Adrenal gland (tissue), 5 donors: ENCODE results near the gene OPCML.

Experiments used
- CTCF ChIP-seq, 6 experiments: fragments of 450-650 bp in 4 of 6; fragments of 200-600 bp in 2 of 6; sonication (generic) in 1 of 6; IDR thresholded peaks; 1 replicate in 5 of 6; 2 replicates in 1 of 6; pipeline versions ENCODE4 v1.5.1 to v1.8.0; 2016 to 2021; ENCODE audit warnings: antibody characterized with exemption in 6 of 6, mild to moderate bottlenecking in 2 of 6, moderate library complexity in 1 of 6
- POLR2A ChIP-seq, 2 donors: fragments of 450-650 bp; IDR thresholded peaks; one replicate each; pipeline ENCODE4 v1.6.1; 2017; ENCODE audit warnings: antibody characterized with exemption in 2 of 2, mild to moderate bottlenecking in 2 of 2, moderate library complexity in 1 of 2
- donor health status: DM: no; HTN: no; CAD: no.

GRCh38 chr11:132450631-132451030, 1081.7 kb downstream of the OPCML start:
- no peak for TF ChIP-seq CTCF (IDR thresholded peaks at IDR 0.05)
- no peak for TF ChIP-seq POLR2A (IDR thresholded peaks at IDR 0.05)
